ENCODE results near the gene TMOD2.
"Not testable (repeated sequence)": the region's sequence is repeated elsewhere in the genome, so short reads cannot be mapped to it uniquely, and the experiment has no call there.

GRCh38 chr15:51787130-51787529 is 35.7 kb downstream of the TMOD2 start:
- TF ChIP-seq CTCF (conservative IDR thresholded peaks at IDR 0.05; ENCODE audit: low read depth in 2 of 2); CREB1 (CRISPR knock-in tag; IDR thresholded peaks at IDR 0.05; ENCODE audit: low read depth); EZH2 (IDR thresholded peaks at IDR 0.05; ENCODE audit: low read depth, unreplicated experiment); ZNF331 (CRISPR knock-in tag; IDR thresholded peaks at IDR 0.05; ENCODE audit: low read depth); JUNB (IDR thresholded peaks at IDR 0.05; ENCODE audit: unreplicated experiment); STAT1 (IDR thresholded peaks at IDR 0.05; ENCODE audit: unreplicated experiment); EZH2phosphoT487 (IDR thresholded peaks at IDR 0.05; ENCODE audit: unreplicated experiment); ZNF114 (CRISPR knock-in tag; IDR thresholded peaks at IDR 0.05); POLR2AphosphoS5 (IDR thresholded peaks at IDR 0.05; ENCODE audit: low read depth): not testable (repeated sequence)
